ENCODE measurements around the gene SIVA1.

- TF ChIP-seq CTCF (IDR thresholded peaks at IDR 0.05): no peak
- no peak for TF ChIP-seq POLR2A (IDR thresholded peaks at IDR 0.05)
Measured at GRCh38 chr14:104752423-104752734, 568 bp upstream of the SIVA1 start.
